HL-60 (cell line): ENCODE data around the gene TRPM2.

Experiments
- POLR2AphosphoS5 ChIP-seq: IDR thresholded peaks from 2 replicates; pipeline ENCODE4 v1.6.1; 2012; ENCODE audit warnings: low read depth
- TF ChIP-seq, protein P1 (sequence below): IDR thresholded peaks from one replicate; pipeline ENCODE4 v1.5.1; 2011; ENCODE audit warnings: low read length, control low read depth, inconsistent platforms; ENCODE audit not compliant: insufficient read depth

DNA sequence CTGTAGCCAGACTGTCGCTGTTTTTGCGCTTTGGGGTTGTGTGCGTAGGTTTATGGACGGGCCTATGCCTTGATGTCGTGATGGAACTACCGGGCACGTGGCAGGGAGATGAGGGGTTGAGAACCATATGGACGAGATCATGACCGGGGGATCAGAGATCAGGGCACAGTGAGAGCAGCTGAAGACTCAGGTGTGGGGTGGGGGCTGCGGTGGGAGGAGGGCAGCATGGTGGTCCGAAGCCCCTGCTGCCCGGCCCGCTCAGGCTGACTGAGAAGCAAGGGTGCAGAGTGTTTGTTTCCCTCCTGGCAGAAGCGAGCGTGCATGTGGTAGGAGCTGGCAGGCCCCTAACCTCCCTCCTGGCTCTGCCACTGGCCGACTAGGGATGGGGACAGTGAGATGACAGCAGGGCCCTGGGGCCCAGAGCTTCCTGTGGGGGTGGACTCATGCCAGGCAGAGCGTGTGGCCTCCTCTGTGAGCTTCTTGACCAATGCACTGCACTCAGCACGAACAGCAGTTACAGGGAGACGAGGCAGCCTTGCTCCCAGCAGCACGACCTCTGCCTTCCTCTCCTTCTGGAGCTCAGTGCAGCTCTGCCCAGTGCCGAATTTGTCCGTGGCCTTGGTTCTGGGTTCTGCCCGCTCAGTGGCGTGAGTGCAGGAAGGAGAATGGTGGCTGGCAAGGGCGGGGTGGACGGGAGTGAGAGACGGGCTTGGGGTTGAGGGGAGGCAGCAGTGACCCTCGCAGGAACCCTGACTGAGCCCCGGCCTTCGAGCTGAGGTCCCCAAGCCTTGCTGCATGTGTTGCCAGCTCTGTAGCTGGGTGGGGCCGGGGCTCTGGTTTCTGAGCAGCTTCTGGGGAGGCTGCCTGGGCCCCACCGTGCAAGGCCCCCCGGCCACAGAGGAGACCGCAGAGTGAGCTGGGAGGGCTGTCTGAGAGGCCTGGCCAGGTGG lies 79.7 kb downstream of the TRPM2 start:
- TF ChIP-seq, protein P1, sequence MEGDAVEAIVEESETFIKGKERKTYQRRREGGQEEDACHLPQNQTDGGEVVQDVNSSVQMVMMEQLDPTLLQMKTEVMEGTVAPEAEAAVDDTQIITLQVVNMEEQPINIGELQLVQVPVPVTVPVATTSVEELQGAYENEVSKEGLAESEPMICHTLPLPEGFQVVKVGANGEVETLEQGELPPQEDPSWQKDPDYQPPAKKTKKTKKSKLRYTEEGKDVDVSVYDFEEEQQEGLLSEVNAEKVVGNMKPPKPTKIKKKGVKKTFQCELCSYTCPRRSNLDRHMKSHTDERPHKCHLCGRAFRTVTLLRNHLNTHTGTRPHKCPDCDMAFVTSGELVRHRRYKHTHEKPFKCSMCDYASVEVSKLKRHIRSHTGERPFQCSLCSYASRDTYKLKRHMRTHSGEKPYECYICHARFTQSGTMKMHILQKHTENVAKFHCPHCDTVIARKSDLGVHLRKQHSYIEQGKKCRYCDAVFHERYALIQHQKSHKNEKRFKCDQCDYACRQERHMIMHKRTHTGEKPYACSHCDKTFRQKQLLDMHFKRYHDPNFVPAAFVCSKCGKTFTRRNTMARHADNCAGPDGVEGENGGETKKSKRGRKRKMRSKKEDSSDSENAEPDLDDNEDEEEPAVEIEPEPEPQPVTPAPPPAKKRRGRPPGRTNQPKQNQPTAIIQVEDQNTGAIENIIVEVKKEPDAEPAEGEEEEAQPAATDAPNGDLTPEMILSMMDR = no peak
- TF ChIP-seq POLR2AphosphoS5 = no peak
